GM23248 (cell line): ENCODE measurements around the gene SEC24D. TPM values are rescaled to one million over a fixed set of nuclear protein-coding genes. Genes with fewer than 3 reads are reported as not detected.

Experiments used
- DNase-seq: peaks from one replicate; pipeline ENCODE4 v3.0.0-alpha.2; 2015
- H2AFZ ChIP-seq: fragments of 200-600 bp; sonication (generic); 2 replicates; pipeline ENCODE4 v1.6.1; 2016; ENCODE audit warnings: antibody characterized with exemption
- H3F3A ChIP-seq: fragments of 200-600 bp; sonication (generic); 2 replicates; pipeline ENCODE4 v1.6.1; 2016; ENCODE audit warnings: mild to moderate bottlenecking, antibody characterized with exemption, mixed run types; ENCODE audit not compliant: insufficient read depth
- H3K27ac ChIP-seq: fragments of 200-600 bp; sonication (generic); 2 replicates; pipeline ENCODE4 v1.5.1; 2016; ENCODE audit warnings: mild to moderate bottlenecking
- H3K27me3 ChIP-seq: fragments of 200-600 bp; sonication (generic); replicated peaks from 2 replicates; pipeline ENCODE4 v1.6.1; 2016; ENCODE audit warnings: mild to moderate bottlenecking; ENCODE audit not compliant: insufficient read depth
- H3K36me3 ChIP-seq: fragments of 200-600 bp; sonication (generic); 2 replicates; pipeline ENCODE4 v1.6.1; 2016; ENCODE audit warnings: low read depth, mild to moderate bottlenecking
- H3K4me1 ChIP-seq: fragments of 200-600 bp; sonication (generic); 2 replicates; pipeline ENCODE4 v1.6.1; 2016; ENCODE audit warnings: mild to moderate bottlenecking; ENCODE audit not compliant: insufficient read depth
- H3K4me2 ChIP-seq: fragments of 200-600 bp; sonication (generic); one replicate; pipeline ENCODE4 v1.6.1; 2016; ENCODE audit warnings: mild to moderate bottlenecking; ENCODE audit not compliant: unreplicated experiment
- H3K4me3 ChIP-seq: fragments of 200-600 bp; sonication (generic); 2 replicates; pipeline ENCODE4 v1.5.1; 2016; ENCODE audit warnings: mild to moderate bottlenecking
- H3K79me2 ChIP-seq: fragments of 200-600 bp; sonication (generic); 2 replicates; pipeline ENCODE4 v1.6.1; 2016; ENCODE audit warnings: mild to moderate bottlenecking; ENCODE audit not compliant: insufficient read depth
- H3K9ac ChIP-seq: fragments of 200-600 bp; sonication (generic); 2 replicates; pipeline ENCODE4 v1.6.1; 2016; ENCODE audit warnings: mild to moderate bottlenecking
- H3K9me2 ChIP-seq: fragments of 200-600 bp; sonication (generic); 2 replicates; pipeline ENCODE4 v1.6.1; 2016; ENCODE audit warnings: mixed run types, mild to moderate bottlenecking, moderate library complexity; ENCODE audit not compliant: insufficient read depth
- H3K9me3 ChIP-seq: fragments of 200-600 bp; sonication (generic); one replicate; pipeline ENCODE4 v1.6.1; 2017; ENCODE audit warnings: low read depth
- H4K20me1 ChIP-seq: fragments of 200-600 bp; sonication (generic); 2 replicates; pipeline ENCODE4 v1.6.0; 2016; ENCODE audit not compliant: insufficient read depth
- EZH2 ChIP-seq: fragments of 200-600 bp; sonication (generic); IDR thresholded peaks from 2 replicates; pipeline ENCODE4 v1.6.1; 2018; ENCODE audit warnings: antibody characterized with exemption, mild to moderate bottlenecking; ENCODE audit not compliant: insufficient read depth, poor library complexity, severe bottlenecking
- EZH2phosphoT487 ChIP-seq: fragments of 200-600 bp; sonication (generic); IDR thresholded peaks from 2 replicates; pipeline ENCODE4 v1.6.1; 2018; ENCODE audit warnings: antibody characterized with exemption, moderate library complexity, mild to moderate bottlenecking, low read depth; ENCODE audit not compliant: insufficient read depth
- WGBS, 2 experiments: methylation state at CpG; one replicate each; pipeline ENCODE4 v1.1.6; 2015 to 2017; ENCODE audit warnings: low lambda C conversion rate in 2 of 2, low coverage in 1 of 2; ENCODE audit errors: missing lambda C conversion rate in 2 of 2; 5-methylcytosine and 5-hydroxymethylcytosine counted together
- in situ Hi-C: fragments of 300-500 bp; cut with MboI; formaldehyde crosslinking; loops from 2 replicates; pipeline ENCODE4 v1.15.0; 2020
- polyA plus RNA-seq: library from polyadenylated mRNA; unstranded; fragments of >200 nt; fragmentation: Nextera tagmentation; extraction: Ambion mirVana; gene quantifications from 2 replicates; pipeline ENCODE4 v1.2.1, GENCODE V29; 2016
- total RNA-seq: library from RNA; depleted of rRNA; stranded (reverse); fragments of >200 nt; shearing (Covaris generic); gene quantifications from 2 replicates; pipeline ENCODE4 v1.2.3, GENCODE V29; 2014

The SEC24D gene
- total and polyA plus RNA-seq, 2 experiments from 2014 or later: 136 to 148 TPM

DNA sequence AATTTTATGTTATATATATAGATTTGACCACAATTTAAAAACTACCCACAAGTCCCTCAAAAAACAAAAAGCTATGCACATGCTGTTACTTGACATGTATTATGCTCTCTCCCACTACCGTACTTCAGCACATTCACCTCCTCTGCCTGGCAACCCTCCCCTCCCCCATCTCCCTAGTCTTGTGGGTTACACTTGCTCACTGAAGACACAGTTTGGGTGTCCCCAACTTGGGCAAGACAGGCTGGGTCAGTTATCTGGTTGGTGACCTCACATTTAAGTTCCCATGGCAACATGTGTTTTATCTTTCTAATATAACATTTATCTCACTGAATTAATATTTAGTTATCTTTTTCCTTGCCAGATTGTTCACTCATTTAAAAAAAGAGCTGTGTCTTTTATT is 32.7 kb downstream of the SEC24D start:
- Histone ChIP-seq H3K9me2 (no peaks in the 10 kb centered on the region), H3K9ac (no peak overlapping the region), H3K9me3 (no peaks in the 10 kb centered on the region), H3K4me3 (no peak overlapping the region), H3F3A (peaks cover 45% of the 10 kb centered on the region), H3K4me1 (peaks cover 16% of the 10 kb centered on the region), H3K36me3 (peaks cover 94% of the 10 kb centered on the region), H3K27ac (0 out of 2 replicates have a peak overlapping the region, but pooled peaks have one; percentile 14), H3K4me2 (no peak overlapping the region), H3K79me2 (peaks cover 100% of the 10 kb centered on the region), H2AFZ (no peak overlapping the region), H4K20me1 (no peaks in the 10 kb centered on the region), H3K27me3 (no peaks in the 10 kb centered on the region)
- in situ Hi-C loops: no loop called here
- 91 to 93% methylated on average over 1 of the region's 1 CpG for WGBS, 2 experiments
- DNase-seq: no peak
- TF ChIP-seq EZH2phosphoT487: no peak
- TF ChIP-seq EZH2: no peak

- Histone ChIP-seq H3K36me3 (peaks cover 94% of the 10 kb centered on the region), H2AFZ (no peak overlapping the region), H3K27me3 (no peaks in the 10 kb centered on the region), H3K4me3 (no peak overlapping the region), H4K20me1 (no peaks in the 10 kb centered on the region), H3K9ac (no peak overlapping the region), H3K9me2 (no peaks in the 10 kb centered on the region), H3F3A (peaks cover 47% of the 10 kb centered on the region), H3K27ac (peak overlapping the region; percentile 21), H3K9me3 (no peaks in the 10 kb centered on the region), H3K79me2 (peaks cover 100% of the 10 kb centered on the region), H3K4me1 (peaks cover 27% of the 10 kb centered on the region), H3K4me2 (no peak overlapping the region)
- peak; percentile 33 for DNase-seq
- in situ Hi-C loops: no loop called here
- WGBS, 2 experiments: 95 to 100% methylated on average over 1 of the region's 1 CpG
- TF ChIP-seq EZH2: no peak
- TF ChIP-seq EZH2phosphoT487: no peak
These were observed 33.9 kb downstream of the SEC24D start for GRCh38 chr4:118801895-118802575.

DNA sequence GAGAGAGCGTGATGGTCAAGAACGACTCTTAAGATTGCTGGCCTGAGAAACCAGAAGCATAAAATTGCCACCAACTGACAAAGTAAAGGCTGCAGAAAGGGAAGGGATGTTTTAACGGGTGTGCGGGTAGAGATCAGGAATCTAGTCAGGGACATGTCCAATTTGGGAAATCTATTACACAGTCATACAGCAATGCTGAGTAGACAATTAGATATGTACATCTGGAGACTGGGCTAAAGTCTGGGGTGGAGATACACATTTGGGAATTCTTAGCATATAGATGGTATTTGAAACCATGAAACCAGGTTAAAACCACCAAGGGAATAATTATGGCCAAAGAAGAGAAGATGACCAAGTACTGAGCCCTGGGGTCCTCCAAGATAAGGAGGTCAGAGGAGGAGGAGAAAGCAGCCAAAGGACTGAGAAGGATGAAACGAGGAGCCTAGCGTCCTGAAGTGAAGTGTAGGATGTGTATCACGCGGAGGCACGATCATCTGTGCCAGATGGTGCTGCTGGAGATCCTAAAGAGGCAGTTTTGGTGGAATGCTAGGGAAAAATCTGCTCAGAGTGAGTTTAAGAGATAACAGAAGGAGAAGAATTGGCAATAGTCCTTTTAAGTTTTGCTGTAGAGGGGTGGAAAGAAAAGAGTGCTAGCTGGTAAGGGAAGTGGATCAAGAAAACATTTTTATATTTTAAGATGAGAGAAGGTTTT is 36.5 kb downstream of the SEC24D start:
- TF ChIP-seq EZH2phosphoT487 (no peak), EZH2 (no peak)
- H3K4me2 ChIP-seq: peak overlapping the region; percentile 4
- H3K4me1 ChIP-seq: peaks cover 27% of the 10 kb centered on the region
- H3K9ac ChIP-seq: 0 out of 2 replicates have a peak overlapping the region, but pooled peaks have one; percentile 0
- H3F3A ChIP-seq: peaks cover 57% of the 10 kb centered on the region
- peak; percentile 25 for DNase-seq
- in situ Hi-C loops: no loop called here
- H3K79me2 ChIP-seq: peaks cover 100% of the 10 kb centered on the region
- H3K4me3 ChIP-seq: no peak overlapping the region
- no peak overlapping the region for H2AFZ ChIP-seq
- 62 to 63% methylated on average over 9 of the region's 9 CpGs for WGBS, 2 experiments
- H3K36me3 ChIP-seq: peaks cover 92% of the 10 kb centered on the region
- no peaks in the 10 kb centered on the region for H3K9me2 ChIP-seq
- H3K27ac ChIP-seq: peak overlapping the region; percentile 31
- H3K9me3 ChIP-seq: no peaks in the 10 kb centered on the region
- H3K27me3 ChIP-seq: no peaks in the 10 kb centered on the region
- no peaks in the 10 kb centered on the region for H4K20me1 ChIP-seq

GRCh38 chr4:118798658-118799057 is 37.3 kb downstream of the SEC24D start:
- no peaks in the 10 kb centered on the region for H3K9me3 ChIP-seq
- in situ Hi-C loops: no loop called here
- H3K79me2 ChIP-seq: peaks cover 100% of the 10 kb centered on the region
- TF ChIP-seq EZH2phosphoT487: no peak
- TF ChIP-seq EZH2: no peak
- DNase-seq: peak; percentile 21
- WGBS, 2 experiments: 75% methylated on average over 3 of the region's 3 CpGs
- no peaks in the 10 kb centered on the region for H3K27me3 ChIP-seq
- H3K9me2 ChIP-seq: no peaks in the 10 kb centered on the region
- no peak overlapping the region for H3K4me3 ChIP-seq
- no peaks in the 10 kb centered on the region for H4K20me1 ChIP-seq
- H3K4me2 ChIP-seq: no peak overlapping the region
- 0 out of 2 replicates have a peak overlapping the region, but pooled peaks have one; percentile 0 for H3K9ac ChIP-seq
- no peak overlapping the region for H2AFZ ChIP-seq
- H3K36me3 ChIP-seq: peaks cover 91% of the 10 kb centered on the region
- peak overlapping the region; percentile 31 for H3K27ac ChIP-seq
- H3K4me1 ChIP-seq: peaks cover 27% of the 10 kb centered on the region
- peaks cover 59% of the 10 kb centered on the region for H3F3A ChIP-seq
